ENCODE measurements around the gene SSBP4. TPM values are rescaled to one million over a fixed set of nuclear protein-coding genes. Genes with fewer than 3 reads are reported as not detected.

The SSBP4 gene
- total and polyA plus RNA-seq, 9 of the 15 experiments (the other 6 are each of a cell fraction or from before 2014, with no cell fraction given): 1.1 to 189 (median 39.0) TPM

GRCh38 chr19:18419699-18420460, 682 bp downstream of the SSBP4 start (continued):
- no peak for TF ChIP-seq BRCA1 (IDR thresholded peaks at IDR 0.05)
- TF ChIP-seq BRCA1 (CRISPR knock-in tag; IDR thresholded peaks at IDR 0.05): no peak
- no peak for TF ChIP-seq SIX5 (IDR thresholded peaks at IDR 0.05; ENCODE audit: borderline replicate concordance in 1 of 2, insufficient read depth in 1 of 2, low read depth in 1 of 2, low read length in 2 of 2)
- no peak for TF ChIP-seq ZBTB17 (CRISPR knock-in tag; IDR thresholded peaks at IDR 0.05)
- TF ChIP-seq THAP12 (CRISPR knock-in tag; IDR thresholded peaks at IDR 0.05): no peak
- no peak for TF ChIP-seq ELK1 (CRISPR knock-in tag; IDR thresholded peaks at IDR 0.05)
- TF ChIP-seq TEAD1 (CRISPR knock-in tag; IDR thresholded peaks at IDR 0.05): 0 out of 4 replicates have a peak, but pooled peaks of 1 of the 2 experiments have one; percentile 8
- peak; percentile 49; the same call in 1 of the 2 replicates for TF ChIP-seq POLR2G (IDR thresholded peaks at IDR 0.05; ENCODE audit: low read depth, low read length)
- TF ChIP-seq NR2C2 (CRISPR knock-in tag; IDR thresholded peaks at IDR 0.05): no peak
- TF ChIP-seq NR2C2 (tag; IDR thresholded peaks at IDR 0.05): 0 out of 2 replicates have a peak, but pooled peaks have one; percentile 33
- TF ChIP-seq E2F6 (IDR thresholded peaks at IDR 0.05; ENCODE audit: borderline replicate concordance in 1 of 2, extremely low read depth in 1 of 2, insufficient read depth in 1 of 2, insufficient read length in 1 of 2, low read depth in 1 of 2, low read length in 1 of 2, poor library complexity in 1 of 2, severe bottlenecking in 1 of 2): peak; percentile 18 to 74
- no peak for TF ChIP-seq ZNF518B (CRISPR knock-in tag; IDR thresholded peaks at IDR 0.05)
- TF ChIP-seq SMAD2 (IDR thresholded peaks at IDR 0.05; ENCODE audit: low read depth, low read length): no peak
- peak; percentile 76 for TF ChIP-seq ZBTB7A (IDR thresholded peaks at IDR 0.05; ENCODE audit: borderline replicate concordance, control insufficient read depth, low read depth, low read length)
- peak; percentile 26 to 32; a peak in 2 of 4 replicates for TF ChIP-seq SIN3A (IDR thresholded peaks at IDR 0.05; ENCODE audit: borderline replicate concordance in 2 of 2, control insufficient read depth in 1 of 2, low read depth in 2 of 2, low read length in 2 of 2)

Data from K562 (cell line).